MCF 10A (cell line): Measurements from ENCODE around the gene ANXA7. TPM values are rescaled to one million over a fixed set of nuclear protein-coding genes. Genes with fewer than 3 reads are reported as not detected.

Source experiments
- Bru-seq: library from RNA; stranded (reverse); fragments of 400-500 nt; gene quantifications from one replicate; lab custom pipeline; 2021; lab: Mats Ljungman, UMichigan
- BruChase-seq, 2 experiments: library from RNA; stranded (reverse); fragments of 400-500 nt; gene quantifications; one replicate each; lab custom pipeline; 2021; lab: Mats Ljungman, UMichigan
- BruUV-seq: library from RNA; stranded (reverse); fragments of 400-500 nt; replicated peaks from 2 replicates; lab custom pipeline; 2021; lab: Mats Ljungman, UMichigan
- CTCF ChIA-PET: fragments of 300-600 bp; sonication (Branson Sonifier 250); formaldehyde crosslinking; extraction: SDS; loops from one replicate; lab custom pipeline; 2021; ENCODE audit warnings: antibody characterized with exemption, inconsistent platforms; lab: Yijun Ruan, JAX
- POLR2A ChIA-PET: fragments of 300-600, 350-650 bp; sonication (Branson Sonifier 250); formaldehyde crosslinking; extraction: SDS; loops from one replicate; lab custom pipeline; 2020; ENCODE audit warnings: antibody characterized with exemption, inconsistent platforms; lab: Yijun Ruan, JAX
- DNase-seq: peaks from one replicate; pipeline ENCODE4 v3.0.0-alpha.2; 2018; ENCODE audit not compliant: unreplicated experiment
- H3K27ac Mint-ChIP-seq: one replicate; pipeline ENCODE4 v1.8.0; 2022; ENCODE audit warnings: mild to moderate bottlenecking, low read depth, mixed read lengths; ENCODE audit not compliant: unreplicated experiment
- H3K27me3 Mint-ChIP-seq: one replicate; pipeline ENCODE4 v1.8.0; 2022; ENCODE audit warnings: mixed read lengths; ENCODE audit not compliant: insufficient read depth, unreplicated experiment
- H3K36me3 Mint-ChIP-seq: one replicate; pipeline ENCODE4 v1.8.0; 2022; ENCODE audit warnings: mild to moderate bottlenecking, moderate library complexity, mixed read lengths; ENCODE audit not compliant: insufficient read depth, unreplicated experiment
- H3K4me1 Mint-ChIP-seq: one replicate; pipeline ENCODE4 v1.8.0; 2022; ENCODE audit warnings: mixed read lengths; ENCODE audit not compliant: insufficient read depth, unreplicated experiment
- H3K4me3 Mint-ChIP-seq: one replicate; pipeline ENCODE4 v1.8.0; 2022; ENCODE audit warnings: mild to moderate bottlenecking, moderate library complexity, mixed read lengths; ENCODE audit not compliant: unreplicated experiment
- H3K9me3 Mint-ChIP-seq: one replicate; pipeline ENCODE4 v1.8.0; 2022; ENCODE audit warnings: mixed read lengths; ENCODE audit not compliant: unreplicated experiment
- CTCF ChIP-seq: fragments of 200-600 bp; IDR thresholded peaks from one replicate; pipeline ENCODE4 v1.8.0; 2022; ENCODE audit warnings: antibody characterized with exemption, mild to moderate bottlenecking; ENCODE audit not compliant: unreplicated experiment
- intact Hi-C: fragments of 100-400 bp; cut with micrococcal nuclease; formaldehyde crosslinking; loops from 2 replicates; pipeline ENCODE4 v1.14.1; 2022
- long read RNA-seq: library from polyadenylated mRNA; stranded (forward); transcript quantifications from one replicate; pipeline ENCODE4 v2.0.0, GENCODE V29; 2022
- total RNA-seq: library from RNA; stranded (reverse); gene quantifications from 2 replicates; pipeline ENCODE4 v1.2.3, GENCODE V29; 2022

Gene ANXA7
- 137 and 161 TPM in 2 replicates for total RNA-seq
- Bru-seq, nascent RNA = percentile 93 among the genes with signal in this experiment
- percentile 93 among the genes with signal in this experiment for BruChase-seq, experiment 1, labeled RNA remaining after a 6-hour chase
- BruChase-seq, experiment 2, labeled RNA remaining after a 2-hour chase = percentile 89 among the genes with signal in this experiment
- long read RNA-seq, transcript ANXA7-202 (13 exons, 2,452 nt) = major isoform, 364 of 503 reads
- long read RNA-seq, partial matches to known transcripts = 80 of 503 reads
- long read RNA-seq, other reads (novel, unspliced or antisense) = 59 of 503 reads

GRCh38 chr10:73413528-73414229 is at the start of gene ANXA7:
TSS of gene ANXA7 (minus strand) at chr10:73414058. CDS start at chr10:73400856, 13,202 bp downstream.
- peak; percentile 91 for DNase-seq
- POLR2A ChIA-PET = interaction anchor here (0.8 to 4.5 kb wide), 18 partner anchors 8 to 329 kb away, joined by 3 to 77 read pairs (median 6); partner anchors contain the start of genes CFAP70, DNAJC9, MRPS16 and NUDT13
- peak within 1 kb of the TSS; percentile 95 for H3K27ac Mint-ChIP-seq
- H3K4me3 Mint-ChIP-seq = peak within 1 kb of the TSS; percentile 98
- intact Hi-C loops = loop anchor here (2.0 to 5.0 kb wide), 4 partner anchors 81 to 229 kb away; partner anchors contain the start of genes DNAJC9 and MYOZ1
- CTCF ChIA-PET = interaction anchor here (0.6 to 1.2 kb wide), 7 partner anchors 8 to 245 kb away, joined by 3 to 5 read pairs (median 3); partner anchors contain the start of gene PPP3CB
- H3K4me1 Mint-ChIP-seq = peaks cover 17% of the 10 kb centered on the region
- H3K9me3 Mint-ChIP-seq = no peaks in the 10 kb centered on the region
- peak; percentile 5 for TF ChIP-seq CTCF
- BruUV-seq = TSS peak; percentile 63
- H3K36me3 Mint-ChIP-seq = no peaks in the 10 kb centered on the region
- H3K27me3 Mint-ChIP-seq = no peaks in the 10 kb centered on the region

GRCh38 chr10:73460897-73461296 is 47.0 kb upstream of the ANXA7 start:
- no TSS peak for BruUV-seq
- POLR2A ChIA-PET = no interaction called here
- H3K9me3 Mint-ChIP-seq = no peaks in the 10 kb centered on the region

GRCh38 chr10:73459683-73460314 is 45.9 kb upstream of the ANXA7 start:
- no peak overlapping the region for H3K27ac Mint-ChIP-seq
- TF ChIP-seq CTCF = no peak
- no peak overlapping the region for H3K4me3 Mint-ChIP-seq
- intact Hi-C loops = no loop called here
- no TSS peak for BruUV-seq
- H3K36me3 Mint-ChIP-seq = peaks cover 20% of the 10 kb centered on the region
- H3K9me3 Mint-ChIP-seq = no peaks in the 10 kb centered on the region
- no peaks in the 10 kb centered on the region for H3K27me3 Mint-ChIP-seq
- POLR2A ChIA-PET = no interaction called here
- peaks cover 9% of the 10 kb centered on the region for H3K4me1 Mint-ChIP-seq
- CTCF ChIA-PET = no interaction called here
- peak; percentile 3 for DNase-seq

More at GRCh38 chr10:73460897-73461296, 47.0 kb upstream of the ANXA7 start:
- peaks cover 9% of the 10 kb centered on the region for H3K4me1 Mint-ChIP-seq
- no peak for TF ChIP-seq CTCF
- intact Hi-C loops = no loop called here
- H3K27ac Mint-ChIP-seq = no peak overlapping the region
- H3K27me3 Mint-ChIP-seq = no peaks in the 10 kb centered on the region
- CTCF ChIA-PET = no interaction called here
- H3K36me3 Mint-ChIP-seq = peaks cover 24% of the 10 kb centered on the region
- H3K4me3 Mint-ChIP-seq = no peak overlapping the region
- DNase-seq = no peak
